Dermis lymphatic vessel endothelial cell (primary cell): Measurements from ENCODE around the gene MAIP1. TPM values are rescaled to one million over a fixed set of nuclear protein-coding genes. Genes with fewer than 3 reads are reported as not detected.

Experiments used
- total RNA-seq: library from RNA; depleted of rRNA; stranded (reverse); fragments of >200 nt; gene quantifications from 2 replicates; pipeline ENCODE4 v1.2.1, GENCODE V29; 2014

Gene MAIP1
- total RNA-seq, result 19.3 and 25.3 TPM in 2 replicates

GRCh38 chr2:199955339-199956061 is at the start of gene MAIP1, which contains the start of gene TYW5:
MAIP1 (plus strand) TSS chr2:199955582; CDS start chr2:199955799, 217 bp downstream.
TYW5 (minus strand) TSS chr2:199955491; CDS start chr2:199955470, 21 bp downstream.

GRCh38 chr2:199911052-199911876 is 44.1 kb upstream of the MAIP1 start, which contains the start of gene C2orf69:
C2orf69 (plus strand) TSS chr2:199911293; CDS start chr2:199911439, 146 bp downstream.

Other genes starting within 250 kb of the MAIP1 start
- gene FTCDNL1, start 104.4 kb upstream of the MAIP1 start, total RNA-seq, result 0.11 and 0.26 TPM in 2 replicates
- 7.0 and 7.6 TPM in 2 replicates for gene C2orf69, start 44.3 kb upstream of the MAIP1 start, total RNA-seq
- 4.4 and 6.3 TPM in 2 replicates for gene TYW5, start 91 bp upstream of the MAIP1 start, total RNA-seq